Stimulated activated CD4-positive, alpha-beta T cell treated with anti-CD3 and anti-CD28 coated beads, Interleukin-1b, Interleukin-23, amount 100 ng/mL, for 48 hours (primary cell): Measurements from ENCODE around the gene GTF3C4.

Experiments
- DNase-seq: peaks from one replicate; pipeline ENCODE4 v3.0.0-alpha.2; 2020

The GTF3C4 gene

DNA sequence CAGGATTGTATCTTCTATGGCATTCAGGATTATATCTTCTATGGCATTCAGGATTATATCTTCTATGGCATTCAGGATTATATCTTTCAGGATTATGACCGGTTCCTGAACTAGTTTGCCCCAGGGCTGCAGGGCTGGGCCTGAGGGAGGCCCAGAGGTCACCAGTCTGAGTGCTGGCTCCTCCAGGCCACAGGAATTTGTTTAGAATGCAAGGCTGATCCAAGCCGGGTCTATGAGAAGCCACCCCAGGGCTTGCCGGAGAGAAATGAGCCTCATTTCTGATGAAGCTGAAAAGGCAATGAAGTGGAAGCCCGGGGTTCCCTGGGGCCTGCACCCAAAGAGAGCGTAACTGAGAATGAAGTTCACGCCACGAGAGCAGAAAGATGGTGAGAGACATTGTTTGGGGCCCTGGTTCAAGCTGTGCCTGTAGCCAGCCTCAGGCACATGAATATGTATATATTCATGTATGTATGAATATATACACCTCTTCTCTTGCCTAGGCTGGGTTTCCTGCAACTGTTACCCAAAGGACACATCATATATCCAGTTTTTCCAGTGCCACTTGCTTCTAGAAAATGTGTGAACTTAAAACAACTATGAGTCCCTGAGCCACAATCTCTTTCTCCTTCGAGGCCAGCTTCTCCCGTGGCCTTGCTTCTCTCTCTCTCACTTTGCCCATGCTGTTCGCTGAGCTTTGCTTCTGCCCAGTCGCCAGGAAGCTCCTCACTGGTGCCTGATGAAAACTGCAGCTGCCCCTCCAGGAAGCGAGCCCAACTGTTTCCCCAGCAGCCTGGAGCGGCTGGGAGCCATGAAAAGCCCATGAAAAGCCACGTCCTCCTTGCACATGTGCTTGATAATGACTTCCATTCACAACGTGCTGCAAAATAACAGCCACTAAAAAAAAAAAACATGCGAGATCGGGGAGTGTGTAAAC lies 62.3 kb downstream of the GTF3C4 start:
- no peak for DNase-seq

DNA sequence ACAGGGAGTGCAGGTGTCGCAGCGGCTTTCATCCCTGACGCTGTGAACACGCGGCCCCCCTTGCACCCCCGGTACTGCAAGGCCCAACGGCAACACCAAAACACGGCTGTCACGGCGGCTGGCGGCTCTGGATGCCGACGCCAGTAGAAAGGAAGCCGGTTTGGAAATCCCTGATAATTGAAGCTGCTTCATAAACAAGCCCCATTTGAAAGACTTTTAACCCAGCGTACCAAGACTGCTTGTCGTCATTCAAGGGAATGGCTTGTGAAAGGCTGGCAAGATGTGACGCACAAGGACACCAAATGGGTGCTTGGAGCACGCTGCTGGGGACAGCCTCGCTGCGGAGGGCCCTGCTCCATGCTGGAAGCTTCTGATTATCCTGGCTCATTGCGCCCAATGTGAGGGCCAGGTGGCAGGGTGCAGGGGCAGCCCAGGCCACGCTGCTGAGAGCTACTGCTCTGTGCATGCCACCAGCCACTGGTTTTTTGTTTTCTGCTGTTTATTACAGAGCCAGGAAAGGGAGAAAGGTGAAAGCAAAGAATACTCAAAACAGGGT lies 63.1 kb downstream of the GTF3C4 start:
- no peak for DNase-seq

DNA sequence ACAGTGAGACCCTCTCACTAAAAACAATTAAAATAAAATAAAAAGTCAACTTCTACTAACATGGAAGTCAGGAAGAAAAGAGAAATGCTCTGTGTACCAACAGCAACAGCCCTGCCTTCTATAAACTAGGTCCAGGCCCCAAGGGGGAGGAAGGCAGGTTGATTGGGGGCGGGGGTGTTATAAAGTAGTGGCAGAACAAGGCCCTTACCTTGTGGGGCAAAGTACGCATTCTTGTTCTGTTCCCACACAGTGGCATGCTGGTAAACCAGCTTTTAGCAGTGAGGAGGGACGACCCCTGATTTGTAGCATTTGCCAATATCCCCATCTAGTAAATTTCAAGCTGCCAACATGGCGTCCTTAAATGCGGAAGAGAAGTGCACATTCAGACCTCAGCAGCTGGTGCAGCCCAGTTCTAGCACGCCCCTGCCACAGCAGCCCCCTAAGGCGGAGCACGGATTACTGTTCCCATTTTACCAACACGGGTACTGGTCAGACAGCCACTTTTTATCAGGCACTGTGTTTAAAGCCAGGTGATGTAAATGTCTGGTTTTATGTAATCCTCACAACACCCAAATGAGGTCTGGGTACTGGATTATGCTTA lies 69.5 kb downstream of the GTF3C4 start:
- DNase-seq = no peak

- no peak for DNase-seq
Observed at GRCh38 chr9:132740526-132741309, 70.5 kb downstream of the GTF3C4 start.

DNA sequence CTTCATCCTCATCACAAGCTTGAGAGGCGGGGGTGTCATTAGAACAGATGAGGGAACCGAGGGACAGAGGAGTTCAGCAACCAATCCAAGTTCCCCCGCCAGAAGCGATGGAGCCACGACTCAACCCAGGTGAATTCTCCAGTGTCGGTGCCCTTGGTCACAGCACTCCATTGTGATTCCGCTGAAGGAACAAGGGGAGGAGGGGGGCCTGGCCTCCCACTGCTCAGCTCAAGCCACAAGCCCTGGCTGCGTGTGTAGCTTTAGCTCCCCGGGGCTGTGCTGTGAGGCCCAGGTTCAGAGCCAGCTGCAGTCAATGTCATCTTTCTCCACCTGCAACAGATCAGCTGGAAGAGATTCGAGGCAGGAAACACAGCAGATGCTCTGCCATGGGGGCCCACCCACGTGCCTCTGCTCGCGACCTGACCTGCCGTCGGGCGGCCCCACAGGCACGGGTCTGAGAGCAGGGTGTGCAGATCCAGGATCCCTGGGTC lies 72.6 kb downstream of the GTF3C4 start:
- no peak for DNase-seq

- no peak for DNase-seq
Observed at GRCh38 chr9:132743931-132744479, 73.7 kb downstream of the GTF3C4 start.
